NCI-H1092 (cell line): ENCODE results near the gene PRAMEF20.

ENCODE experiments used
- DNase-seq: peaks from one replicate; lab custom pipeline; 2025; lab: John Stamatoyannopoulos, UW

The PRAMEF20 gene

DNA sequence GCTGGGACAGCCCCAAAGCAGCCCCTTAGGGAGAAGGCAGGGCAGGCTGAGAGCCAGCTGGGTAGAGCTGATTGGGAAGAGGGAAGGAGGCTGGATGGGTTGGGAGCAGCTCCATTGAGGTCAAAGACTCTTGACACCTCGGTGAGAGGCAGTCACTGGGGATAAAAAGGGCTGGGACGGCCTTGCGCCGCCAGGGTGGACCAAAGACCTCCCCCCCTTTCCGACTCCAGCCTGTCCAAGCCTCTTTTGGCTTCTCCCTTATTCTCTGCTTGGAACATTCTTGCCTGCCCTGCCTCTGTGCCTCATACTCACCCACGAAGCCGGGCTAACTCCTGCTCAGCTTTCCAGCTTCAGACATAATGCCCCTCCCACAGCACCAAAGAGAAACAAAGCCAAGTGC is 52.4 kb downstream of the PRAMEF20 start:
- DNase-seq, result no peak

DNA sequence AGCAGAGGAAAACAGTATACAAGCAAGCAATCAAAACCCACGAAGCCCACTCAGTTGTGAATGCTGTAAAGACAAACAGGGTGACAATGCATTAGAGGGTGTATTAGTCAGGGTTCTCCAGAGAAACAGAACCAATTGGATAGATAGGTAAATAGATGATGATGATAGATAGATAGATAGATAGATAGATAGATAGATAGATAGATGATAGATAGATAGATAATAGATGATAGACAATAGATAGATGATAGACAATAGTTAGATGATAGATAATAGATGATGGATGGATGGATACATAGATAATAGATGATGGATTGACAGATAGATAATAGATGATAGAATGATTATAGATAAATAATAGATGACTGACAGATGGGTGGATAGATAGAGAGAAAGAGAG is 55.3 kb downstream of the PRAMEF20 start:
- no peak for DNase-seq

DNA sequence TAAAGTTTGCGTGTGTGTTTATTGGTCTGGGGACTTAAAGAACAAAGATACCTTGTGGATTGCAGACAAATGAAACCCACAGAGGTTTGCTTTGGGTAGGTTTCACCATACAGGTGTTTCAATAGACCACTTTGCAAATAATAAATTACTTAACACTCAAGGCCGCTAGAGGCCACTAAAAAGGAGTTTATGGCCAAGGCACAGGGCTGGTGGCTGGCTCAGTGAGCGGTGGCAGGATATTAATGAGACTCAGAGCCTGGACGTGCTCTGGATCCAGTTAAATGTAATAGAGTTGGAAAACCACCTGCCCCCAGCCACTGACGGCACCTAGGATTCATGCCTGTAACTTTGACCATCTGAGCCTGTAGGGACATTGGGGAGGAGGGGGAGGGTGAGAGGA is 59.1 kb downstream of the PRAMEF20 start:
- DNase-seq, result no peak
